Right cardiac atrium (tissue), 5 donors: ENCODE measurements around the gene BIRC6. TPM values are rescaled to one million over a fixed set of nuclear protein-coding genes. Genes with fewer than 3 reads are reported as not detected.
"Not testable (repeated sequence)": the region's sequence is repeated elsewhere in the genome, so short reads cannot be mapped to it uniquely, and the experiment has no call there.

Experiments
- ATAC-seq, 2 donors: fragments of 200-7000 bp; cut with Tn5 transposase; one replicate each; pipeline versions ENCODE4 v1.8.0 to v1.9.1; 2020; ENCODE audit warnings: moderate library complexity in 2 of 2, mild to moderate bottlenecking in 1 of 2
- DNase-seq, 3 donors: peaks; one replicate each; pipeline ENCODE4 v3.0.0-alpha.2; 2020
- H3K27ac ChIP-seq: one replicate; pipeline ENCODE4 v1.5.1; 2013; ENCODE audit warnings: mild to moderate bottlenecking, low read length, control low read depth, moderate library complexity
- H3K27me3 ChIP-seq: one replicate; pipeline ENCODE4 v1.6.1; 2013; ENCODE audit not compliant: control insufficient read depth, insufficient read depth
- H3K4me1 ChIP-seq: one replicate; pipeline ENCODE4 v1.6.1; 2013; ENCODE audit warnings: low read length; ENCODE audit not compliant: control insufficient read depth, insufficient read depth
- H3K4me3 ChIP-seq: one replicate; pipeline ENCODE4 v1.5.1; 2013; ENCODE audit warnings: low read length, control low read depth
- H3K9me3 ChIP-seq: one replicate; pipeline ENCODE4 v1.6.1; 2013; ENCODE audit warnings: low read length; ENCODE audit not compliant: control insufficient read depth
- WGBS: extraction: QIAGEN DNeasy Blood & Tissue Kit; methylation state at CpG from one replicate; pipeline ENCODE4 v1.1.7; 2013; 5-methylcytosine and 5-hydroxymethylcytosine counted together
- intact Hi-C, 4 donors: fragments of 100-400 bp; cut with DNase I; formaldehyde crosslinking; loops; one replicate each; pipeline versions ENCODE4 v1.11.0 to v1.14.0; 2022 to 2023
- polyA plus RNA-seq: library from polyadenylated mRNA; stranded (reverse); fragments of 200-250 nt; gene quantifications from one replicate; pipeline ENCODE4 v1.2.3, GENCODE V29; 2013
- total RNA-seq, 4 donors: library from RNA; stranded (reverse); fragmentation: NEBNext Ultra II Directional; extraction: Animal tissue kit (Norgen Biotek cat#: 25700); gene quantifications; one replicate each; pipeline ENCODE4 v1.2.1, GENCODE V29; 2021
- donor health status: healthy with polysubstance abuse.
- donor health status: DM: no; HTN: yes; CAD: no.
- donor health status: DM: no; HTN: no; CAD: no.
- donor health status: DM: no; HTN: yes; CAD: no; lungs with severe emphysema.
- donor health status: DM: yes; HTN: yes; CAD: no.

BIRC6 gene
- total and polyA plus RNA-seq, 5 donors, result 13.9 to 60.2 (median 44.6) TPM

DNA sequence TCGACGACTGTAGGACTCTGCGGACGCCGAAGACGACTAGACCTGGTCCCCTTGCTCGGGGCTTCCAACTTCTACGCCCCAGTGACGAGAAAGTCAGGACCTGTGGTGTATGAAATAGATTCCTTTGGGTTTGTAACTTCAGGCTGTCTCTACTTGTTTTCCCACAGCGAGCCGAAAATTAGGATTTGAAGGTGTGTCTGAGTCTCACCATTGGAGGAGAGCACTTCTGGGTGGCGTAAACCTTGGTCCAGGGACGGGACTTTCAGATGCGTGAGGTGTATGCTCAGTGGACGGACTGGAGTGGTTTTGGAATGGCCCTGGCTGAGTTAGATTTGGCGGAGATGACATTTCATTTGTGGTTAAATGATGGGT lies 1.3 kb downstream of the BIRC6 start:
- H3K4me1 ChIP-seq, result no peaks in the 10 kb centered on the region
- H3K27me3 ChIP-seq, result no peaks in the 10 kb centered on the region
- DNase-seq (no peak), ATAC-seq (no peak)
- peak overlapping the region; percentile 7 for H3K27ac ChIP-seq
- H3K9me3 ChIP-seq, result no peaks in the 10 kb centered on the region
- peak overlapping the region; percentile 78 for H3K4me3 ChIP-seq
- intact Hi-C loops, result no loop called here
- WGBS, result 6% methylated on average over 16 of the region's 16 CpGs

- DNase-seq, result no peak
- intact Hi-C loops, result no loop called here
- H3K27ac ChIP-seq, result no peak overlapping the region
Observed at GRCh38 chr2:32360416-32360815, 3.6 kb downstream of the BIRC6 start.

DNA sequence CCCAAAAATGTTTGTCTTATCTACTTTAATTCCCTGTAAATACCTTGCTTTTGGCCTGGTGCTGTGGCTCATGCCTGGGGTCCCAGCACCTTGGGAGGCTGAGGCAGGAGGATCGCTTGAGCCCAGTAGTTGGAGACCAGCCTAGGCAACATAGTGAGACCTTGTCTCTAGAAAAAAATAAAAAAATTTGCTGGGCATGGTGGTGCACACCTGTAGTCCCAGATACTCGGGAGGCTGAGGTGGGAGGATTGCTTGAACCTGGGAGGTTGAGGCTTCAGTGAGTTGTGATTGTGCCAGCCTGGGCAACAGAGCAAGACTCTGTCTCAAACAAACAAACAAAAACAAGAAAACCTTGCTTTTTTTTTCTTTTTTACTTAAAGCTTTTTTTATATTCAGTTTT lies 6.2 kb downstream of the BIRC6 start:
- 93% methylated on average over 2 of the region's 2 CpGs for WGBS
- H3K9me3 ChIP-seq, H3K27ac ChIP-seq, ATAC-seq, H3K27me3 ChIP-seq, H3K4me3 ChIP-seq, H3K4me1 ChIP-seq, intact Hi-C loops, DNase-seq: not testable (repeated sequence)

More at GRCh38 chr2:32360416-32360815, 3.6 kb downstream of the BIRC6 start:
- no peak for ATAC-seq
- H3K9me3 ChIP-seq, result no peaks in the 10 kb centered on the region
- no peaks in the 10 kb centered on the region for H3K4me1 ChIP-seq
- H3K27me3 ChIP-seq, result no peaks in the 10 kb centered on the region
- no peak overlapping the region for H3K4me3 ChIP-seq
- 69% methylated on average over 4 of the region's 4 CpGs for WGBS

DNA sequence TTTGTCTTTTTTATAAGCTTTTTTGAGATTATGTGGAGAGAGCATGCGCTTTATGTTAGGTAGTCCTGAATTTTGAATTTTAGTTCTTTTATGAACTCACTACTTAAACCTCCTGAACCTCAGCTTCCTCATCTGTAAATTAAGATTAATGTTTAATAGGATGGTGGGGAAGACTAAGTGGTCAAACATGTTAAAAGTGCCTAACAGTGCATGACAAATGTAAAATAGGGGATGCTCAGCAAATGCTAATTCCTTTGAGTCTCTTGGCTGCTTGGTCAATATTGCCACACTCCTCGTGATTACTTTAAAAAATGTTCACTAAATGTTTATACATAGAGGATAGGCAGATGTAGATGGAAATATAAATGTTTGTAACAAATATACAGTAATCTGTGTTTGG lies 6.8 kb downstream of the BIRC6 start:
- H3K27me3 ChIP-seq, result no peaks in the 10 kb centered on the region
- no peak for DNase-seq
- 82% methylated on average over 2 of the region's 2 CpGs for WGBS
- peaks cover 3% of the 10 kb centered on the region for H3K4me1 ChIP-seq
- ATAC-seq, result no peak
- intact Hi-C loops, result no loop called here
- no peak overlapping the region for H3K27ac ChIP-seq
- no peaks in the 10 kb centered on the region for H3K9me3 ChIP-seq
- no peak overlapping the region for H3K4me3 ChIP-seq

- H3K4me1 ChIP-seq, intact Hi-C loops, DNase-seq, H3K9me3 ChIP-seq, ATAC-seq, H3K27ac ChIP-seq, H3K27me3 ChIP-seq, H3K4me3 ChIP-seq: not testable (repeated sequence)
- 92% methylated on average over 9 of the region's 9 CpGs for WGBS
Observed at GRCh38 chr2:32364290-32364689, 7.5 kb downstream of the BIRC6 start.

GRCh38 chr2:32365679-32366078 lies 8.9 kb downstream of the BIRC6 start:
- H3K9me3 ChIP-seq, H3K4me3 ChIP-seq, DNase-seq, ATAC-seq, H3K27me3 ChIP-seq, H3K27ac ChIP-seq, intact Hi-C loops, H3K4me1 ChIP-seq: not testable (repeated sequence)
- WGBS, result 97% methylated on average over 3 of the region's 3 CpGs

GRCh38 chr2:32366595-32366994 lies 9.8 kb downstream of the BIRC6 start:
- H3K4me1 ChIP-seq, result peaks cover 5% of the 10 kb centered on the region
- no peak for DNase-seq
- 95% methylated on average over 2 of the region's 2 CpGs for WGBS

GRCh38 chr2:32369222-32369621 lies 12.4 kb downstream of the BIRC6 start:
- no peak for ATAC-seq
- Histone ChIP-seq H3K9me3 (no peaks in the 10 kb centered on the region), H3K27me3 (no peaks in the 10 kb centered on the region), H3K4me1 (peaks cover 5% of the 10 kb centered on the region), H3K4me3 (no peak overlapping the region), H3K27ac (no peak overlapping the region)
- intact Hi-C loops, result no loop called here
- no peak for DNase-seq
- 95% methylated on average over 9 of the region's 9 CpGs for WGBS

More at GRCh38 chr2:32366595-32366994, 9.8 kb downstream of the BIRC6 start:
- intact Hi-C loops, result no loop called here
- Histone ChIP-seq H3K9me3 (no peaks in the 10 kb centered on the region), H3K27me3 (no peaks in the 10 kb centered on the region), H3K4me3 (no peak overlapping the region), H3K27ac (no peak overlapping the region)
- peak in 1 of 2 donors; percentile 16 for ATAC-seq

DNA sequence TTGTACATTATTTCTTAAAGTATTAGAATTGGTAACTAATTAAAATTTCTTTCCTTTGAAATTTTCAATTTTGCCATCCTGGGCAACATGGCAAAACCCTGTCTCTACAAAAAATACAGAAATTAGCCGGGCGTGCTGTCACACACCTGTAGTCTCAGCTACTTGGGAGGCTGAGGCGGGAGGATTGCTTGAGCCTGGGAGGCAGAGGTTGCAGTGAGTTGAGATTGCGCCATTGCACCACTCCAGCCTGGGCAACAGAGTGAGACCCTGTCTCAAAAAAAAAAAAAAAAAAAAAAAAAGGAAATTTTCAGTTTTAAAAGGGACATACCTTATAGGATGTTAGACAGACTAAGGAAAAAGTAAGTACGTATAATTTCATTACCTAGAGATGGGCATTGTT lies 14.1 kb downstream of the BIRC6 start:
- H3K27ac ChIP-seq, intact Hi-C loops, H3K4me3 ChIP-seq, DNase-seq, H3K27me3 ChIP-seq, ATAC-seq, H3K9me3 ChIP-seq, H3K4me1 ChIP-seq: not testable (repeated sequence)
- WGBS, result 98% methylated on average over 5 of the region's 5 CpGs

DNA sequence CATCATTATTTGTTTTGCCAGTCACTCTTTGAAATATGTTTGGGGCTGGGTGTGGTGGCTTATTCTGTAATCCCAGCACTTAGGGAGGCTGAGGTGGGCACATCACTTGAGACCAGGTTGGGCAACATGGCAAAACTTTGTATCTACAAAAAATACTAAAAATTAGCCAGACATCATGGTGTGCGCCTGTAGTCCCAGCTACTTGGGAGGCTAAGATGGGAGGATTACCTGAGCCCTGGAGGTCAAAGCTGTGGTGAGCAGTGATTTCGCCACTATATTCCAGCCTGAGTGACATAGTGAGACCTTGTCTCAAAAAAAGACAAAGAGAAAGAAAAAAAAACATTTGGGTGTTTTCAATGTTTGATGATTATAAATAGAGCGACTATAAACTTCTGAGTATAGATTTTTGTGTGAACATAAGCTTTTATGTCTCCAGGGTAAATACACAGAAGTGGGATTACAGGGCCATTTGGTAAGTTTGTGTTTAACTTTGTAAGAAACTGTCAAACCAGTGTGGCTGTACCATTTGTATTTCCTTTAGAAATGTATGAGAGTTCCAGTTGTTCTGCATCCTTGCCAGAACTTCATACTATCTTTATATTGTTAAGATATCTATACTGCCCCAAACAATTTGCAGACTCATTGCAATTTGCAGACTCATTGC lies 15.8 kb downstream of the BIRC6 start:
- ATAC-seq (no peak), DNase-seq (no peak)
- H3K27me3 ChIP-seq, result no peaks in the 10 kb centered on the region
- H3K4me1 ChIP-seq, result peaks cover 5% of the 10 kb centered on the region
- no peak overlapping the region for H3K27ac ChIP-seq
- WGBS, result 98% methylated on average over 3 of the region's 3 CpGs
- no peak overlapping the region for H3K4me3 ChIP-seq
- H3K9me3 ChIP-seq, result no peaks in the 10 kb centered on the region
- intact Hi-C loops, result no loop called here

DNA sequence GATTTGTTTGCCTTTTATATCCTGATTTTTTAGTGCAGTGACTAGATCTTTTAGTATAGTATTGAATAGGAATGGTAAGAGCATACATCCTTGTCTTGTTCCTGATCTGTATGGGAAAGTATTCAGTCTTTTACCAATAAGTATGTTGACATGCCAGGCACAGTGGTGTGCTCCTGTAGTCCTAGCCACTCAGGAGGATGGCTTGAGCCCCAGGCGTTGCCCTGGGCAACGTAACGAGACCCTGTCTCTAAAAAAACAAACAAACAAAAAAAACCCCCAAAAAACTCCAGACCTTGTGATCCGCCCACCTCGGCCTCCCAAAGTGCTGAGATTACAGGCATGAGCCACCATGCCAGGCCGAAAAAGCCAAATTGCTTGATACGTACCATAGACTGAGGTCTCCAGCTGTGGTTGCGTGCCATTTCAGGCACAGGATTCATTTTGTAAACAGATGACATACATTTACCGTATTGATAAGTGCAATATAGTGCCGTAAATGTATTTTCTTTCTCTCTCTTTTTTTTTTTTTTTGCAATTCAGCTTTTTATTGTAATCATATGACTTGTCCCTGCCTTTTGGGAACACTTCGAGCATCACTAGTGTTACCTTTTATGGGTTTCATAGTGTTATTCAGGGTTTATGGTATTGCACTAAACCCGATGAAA lies 18.5 kb downstream of the BIRC6 start:
- Histone ChIP-seq H3K27me3 (no peaks in the 10 kb centered on the region), H3K4me1 (peaks cover 5% of the 10 kb centered on the region), H3K4me3 (no peak overlapping the region), H3K27ac (no peak overlapping the region), H3K9me3 (no peaks in the 10 kb centered on the region)
- DNase-seq (no peak), ATAC-seq (no peak)
- WGBS, result 94% methylated on average over 12 of the region's 12 CpGs
- intact Hi-C loops, result no loop called here
